Left ventricle myocardium inferior (tissue), 1 donor: ENCODE measurements around the gene SMYD3. TPM values are rescaled to one million over a fixed set of nuclear protein-coding genes. Genes with fewer than 3 reads are reported as not detected.
"Not testable (repeated sequence)": the region's sequence is repeated elsewhere in the genome, so short reads cannot be mapped to it uniquely, and the experiment has no call there.

Experiments used
- DNase-seq: peaks from one replicate; pipeline ENCODE4 v3.0.0-alpha.2; 2020
- H3K27ac ChIP-seq: fragments of 200-600 bp; replicated peaks from 2 replicates; pipeline ENCODE4 v1.8.0; 2021
- H3K27me3 ChIP-seq: fragments of 200-600 bp; 2 replicates; pipeline ENCODE4 v1.8.0; 2021; ENCODE audit warnings: low read depth
- H3K36me3 ChIP-seq: fragments of 200-600 bp; 2 replicates; pipeline ENCODE4 v1.8.0; 2021
- H3K4me1 ChIP-seq: fragments of 200-600 bp; 2 replicates; pipeline ENCODE4 v1.8.0; 2021
- H3K4me3 ChIP-seq: fragments of 200-600 bp; 2 replicates; pipeline ENCODE4 v1.8.0; 2021; ENCODE audit warnings: mild to moderate bottlenecking, moderate library complexity
- H3K9me3 ChIP-seq: fragments of 200-600 bp; replicated peaks from 2 replicates; pipeline ENCODE4 v1.8.0; 2021
- intact Hi-C: fragments of 100-400 bp; cut with micrococcal nuclease; formaldehyde crosslinking; loops from one replicate; pipeline ENCODE4 v1.11.0; 2022
- total RNA-seq: library from RNA; stranded (reverse); fragmentation: NEBNext Ultra II Directional; extraction: Animal tissue kit (Norgen Biotek cat#: 25700); gene quantifications from one replicate; pipeline ENCODE4 v1.2.1, GENCODE V29; 2021
- TF ChIP-seq, protein P1 (sequence below): fragments of 200-600 bp; IDR thresholded peaks from 2 replicates; pipeline ENCODE4 v1.8.0; 2021; ENCODE audit warnings: antibody characterized with exemption, mild to moderate bottlenecking, borderline replicate concordance
- donor health status: DM: no; HTN: yes; CAD: no; lungs with severe emphysema.

SMYD3 gene
- total RNA-seq, 1 donor from 2014 or later: 9.9 TPM

DNA sequence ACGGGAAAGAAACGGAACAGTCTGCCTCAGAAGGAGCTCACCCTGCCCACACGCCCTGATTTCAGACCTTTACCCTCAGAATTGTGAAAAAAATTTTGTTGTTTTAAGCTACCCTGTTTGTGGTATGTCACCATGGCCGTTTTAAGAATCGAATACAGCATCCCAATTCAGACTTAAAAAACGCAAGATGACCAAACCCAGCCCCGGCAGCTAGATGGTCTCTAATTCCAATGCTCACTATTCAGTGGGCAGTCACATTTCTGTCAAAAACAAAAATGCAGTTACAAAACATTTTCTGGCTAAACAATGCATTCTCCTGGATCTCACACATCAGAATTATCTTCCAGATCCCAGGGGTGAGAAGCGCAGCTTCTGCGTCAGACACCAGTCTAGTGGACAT lies 527.5 kb downstream of the SMYD3 start:
- H3K27ac ChIP-seq: no peak overlapping the region

DNA sequence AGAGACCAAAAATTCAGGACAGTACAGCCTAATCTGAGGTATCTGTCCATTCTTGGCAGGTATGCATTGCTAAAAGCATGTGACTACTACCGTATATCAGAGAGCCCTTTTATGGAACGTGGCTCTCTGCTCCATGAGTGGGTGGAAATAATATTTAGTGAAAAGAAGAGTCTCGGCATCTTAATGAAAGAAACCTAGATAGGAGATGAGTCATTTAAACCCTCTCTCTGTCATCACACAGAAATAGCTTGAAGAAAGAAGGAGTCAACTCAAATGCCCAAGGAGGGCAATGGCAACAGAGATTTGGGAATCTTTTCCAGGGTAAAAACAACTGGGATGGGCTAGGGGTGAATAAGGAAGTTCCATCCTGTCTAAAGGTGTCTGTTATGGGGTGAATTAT lies 528.2 kb downstream of the SMYD3 start:
- H3K27ac ChIP-seq: no peak overlapping the region
- no peaks in the 10 kb centered on the region for H3K27me3 ChIP-seq
- H3K36me3 ChIP-seq: no peaks in the 10 kb centered on the region
- no peak overlapping the region for H3K4me3 ChIP-seq
- DNase-seq: no peak
- no peaks in the 10 kb centered on the region for H3K4me1 ChIP-seq
- no peaks in the 10 kb centered on the region for H3K9me3 ChIP-seq
- intact Hi-C loops: no loop called here
- TF ChIP-seq, protein P1, sequence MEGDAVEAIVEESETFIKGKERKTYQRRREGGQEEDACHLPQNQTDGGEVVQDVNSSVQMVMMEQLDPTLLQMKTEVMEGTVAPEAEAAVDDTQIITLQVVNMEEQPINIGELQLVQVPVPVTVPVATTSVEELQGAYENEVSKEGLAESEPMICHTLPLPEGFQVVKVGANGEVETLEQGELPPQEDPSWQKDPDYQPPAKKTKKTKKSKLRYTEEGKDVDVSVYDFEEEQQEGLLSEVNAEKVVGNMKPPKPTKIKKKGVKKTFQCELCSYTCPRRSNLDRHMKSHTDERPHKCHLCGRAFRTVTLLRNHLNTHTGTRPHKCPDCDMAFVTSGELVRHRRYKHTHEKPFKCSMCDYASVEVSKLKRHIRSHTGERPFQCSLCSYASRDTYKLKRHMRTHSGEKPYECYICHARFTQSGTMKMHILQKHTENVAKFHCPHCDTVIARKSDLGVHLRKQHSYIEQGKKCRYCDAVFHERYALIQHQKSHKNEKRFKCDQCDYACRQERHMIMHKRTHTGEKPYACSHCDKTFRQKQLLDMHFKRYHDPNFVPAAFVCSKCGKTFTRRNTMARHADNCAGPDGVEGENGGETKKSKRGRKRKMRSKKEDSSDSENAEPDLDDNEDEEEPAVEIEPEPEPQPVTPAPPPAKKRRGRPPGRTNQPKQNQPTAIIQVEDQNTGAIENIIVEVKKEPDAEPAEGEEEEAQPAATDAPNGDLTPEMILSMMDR: no peak

More for the DNA sequence above, 527.5 kb downstream of the SMYD3 start:
- H3K4me1 ChIP-seq: no peaks in the 10 kb centered on the region
- DNase-seq: no peak
- H3K9me3 ChIP-seq: no peaks in the 10 kb centered on the region
- H3K4me3 ChIP-seq: no peak overlapping the region
- H3K27me3 ChIP-seq: no peaks in the 10 kb centered on the region
- TF ChIP-seq, protein P1: no peak
- no peaks in the 10 kb centered on the region for H3K36me3 ChIP-seq
- intact Hi-C loops: no loop called here

DNA sequence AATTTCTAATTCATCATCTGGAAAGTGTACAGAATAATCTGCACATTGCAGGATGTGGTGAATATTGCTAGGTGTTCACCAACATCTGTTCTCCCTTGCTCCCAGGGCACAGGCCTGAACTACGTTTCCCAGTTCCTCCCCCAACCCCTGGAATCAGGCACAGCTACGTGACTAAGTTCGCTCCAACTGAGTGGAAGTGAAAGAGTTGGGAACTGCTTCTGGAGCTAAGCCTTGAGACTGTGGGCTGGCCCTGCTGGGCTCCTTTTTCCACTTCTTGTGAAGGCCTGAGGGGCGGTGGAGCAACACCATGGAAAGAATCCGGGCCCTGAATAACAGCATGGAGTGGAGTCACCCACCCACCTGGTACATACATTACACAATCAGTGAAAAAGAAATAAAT lies 534.6 kb downstream of the SMYD3 start:
- H3K4me1 ChIP-seq: no peaks in the 10 kb centered on the region
- H3K36me3 ChIP-seq: no peaks in the 10 kb centered on the region
- no peak for DNase-seq
- TF ChIP-seq, protein P1: no peak
- no peak overlapping the region for H3K4me3 ChIP-seq
- H3K27ac ChIP-seq: no peak overlapping the region
- no peaks in the 10 kb centered on the region for H3K9me3 ChIP-seq
- intact Hi-C loops: no loop called here
- no peaks in the 10 kb centered on the region for H3K27me3 ChIP-seq

DNA sequence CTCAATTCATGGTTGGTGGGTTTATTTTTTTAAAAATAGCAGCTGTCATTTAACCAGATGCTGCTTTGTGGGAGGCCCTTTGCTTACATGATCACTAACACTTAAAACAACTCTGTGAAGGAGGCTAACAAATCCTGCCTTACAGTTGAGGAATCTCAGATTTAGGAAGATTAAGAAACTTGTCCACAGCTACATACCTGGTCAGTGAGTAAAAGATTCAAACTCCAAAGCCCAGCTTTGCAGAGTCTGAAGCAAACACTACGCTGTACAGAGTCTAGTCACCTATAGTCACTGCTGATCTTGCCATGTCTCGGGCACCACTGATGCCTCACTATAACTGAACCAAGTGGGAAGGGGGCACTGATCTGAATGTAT lies 535.4 kb downstream of the SMYD3 start:
- H3K9me3 ChIP-seq: no peaks in the 10 kb centered on the region
- intact Hi-C loops: no loop called here
- TF ChIP-seq, protein P1: no peak
- no peaks in the 10 kb centered on the region for H3K4me1 ChIP-seq
- DNase-seq: no peak
- H3K27ac ChIP-seq: no peak overlapping the region
- no peak overlapping the region for H3K4me3 ChIP-seq
- H3K36me3 ChIP-seq: no peaks in the 10 kb centered on the region
- no peaks in the 10 kb centered on the region for H3K27me3 ChIP-seq

DNA sequence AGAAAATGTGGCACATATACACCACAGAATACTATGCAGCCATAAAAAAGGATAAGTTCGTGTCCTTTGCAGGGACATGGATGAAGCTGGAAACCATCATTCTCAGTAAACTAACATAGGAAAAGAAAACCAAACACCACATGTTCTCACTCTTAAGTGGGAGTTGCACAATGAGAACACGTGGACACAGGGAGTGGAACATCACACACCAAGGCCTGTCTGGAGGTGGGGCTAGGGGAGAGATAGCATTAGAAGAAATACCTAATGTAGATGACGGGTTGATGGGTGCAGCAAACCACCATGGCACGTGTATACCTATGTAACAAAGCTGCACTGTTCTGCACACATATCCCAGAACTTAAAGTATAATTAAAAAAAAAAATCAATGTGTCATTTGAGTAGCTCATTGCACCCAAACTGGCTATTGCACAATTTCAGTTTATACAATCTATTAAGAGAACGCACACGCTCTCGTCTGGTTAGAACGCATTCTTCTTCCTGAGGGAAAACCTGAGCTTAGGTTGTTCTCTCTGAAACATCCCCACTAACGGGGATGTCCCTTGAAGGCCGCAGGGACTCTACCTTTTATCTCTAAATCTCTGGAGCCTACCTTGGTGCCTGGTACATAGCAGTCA lies 535.9 kb downstream of the SMYD3 start:
- H3K9me3 ChIP-seq, H3K4me3 ChIP-seq, intact Hi-C loops, DNase-seq, H3K4me1 ChIP-seq, H3K27ac ChIP-seq, H3K27me3 ChIP-seq, H3K36me3 ChIP-seq: not testable (repeated sequence)

DNA sequence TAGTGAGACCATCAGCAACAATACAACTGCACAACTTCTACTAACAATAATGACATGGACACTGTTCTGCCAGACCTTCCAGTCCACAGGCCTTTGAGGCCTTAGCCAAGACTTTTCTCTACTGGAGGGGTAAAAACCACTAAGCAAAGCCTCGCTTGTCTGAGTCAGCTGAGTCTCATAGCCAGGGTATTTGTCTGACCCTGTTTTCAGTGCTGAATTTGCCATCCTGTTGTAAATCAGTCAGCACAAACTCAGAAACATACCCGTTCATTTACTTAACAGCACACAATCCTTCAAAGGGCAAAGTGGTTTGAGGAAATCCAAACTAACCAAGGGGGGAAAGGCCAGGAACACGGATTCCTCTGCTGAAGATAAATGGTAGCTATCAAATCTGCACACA lies 537.8 kb downstream of the SMYD3 start:
- H3K9me3 ChIP-seq: no peaks in the 10 kb centered on the region
- no peaks in the 10 kb centered on the region for H3K4me1 ChIP-seq
- no peaks in the 10 kb centered on the region for H3K27me3 ChIP-seq
- H3K4me3 ChIP-seq: no peak overlapping the region
- intact Hi-C loops: no loop called here
- no peak overlapping the region for H3K27ac ChIP-seq
- TF ChIP-seq, protein P1: no peak
- no peaks in the 10 kb centered on the region for H3K36me3 ChIP-seq
- no peak for DNase-seq
